ENCODE data around the gene DGKI.

Gene DGKI

GRCh38 chr7:137462847-137463246 is 383.9 kb downstream of the DGKI start:
- Histone ChIP-seq H3K79me2 (ENCODE audit: low read length) (no peaks in the 10 kb centered on the region), H2AFZ (ENCODE audit: low read depth, low read length) (no peak overlapping the region), H3K27me3 (ENCODE audit: low read depth, low read length) (peaks cover 4% of the 10 kb centered on the region), H3K27ac (ENCODE audit: low read length) (no peak overlapping the region), H3K36me3 (replicated peaks; ENCODE audit: low read depth, low read length) (no peaks in the 10 kb centered on the region), H3K9ac (ENCODE audit: low read length) (no peak overlapping the region), H3K4me1 (ENCODE audit: low read length) (no peaks in the 10 kb centered on the region), H3K4me3 (ENCODE audit: low read length) (no peak overlapping the region), H3K4me2 (ENCODE audit: low read length) (no peak overlapping the region), H3K9me3 (ENCODE audit: insufficient read depth, low read length) (no peaks in the 10 kb centered on the region), H4K20me1 (ENCODE audit: insufficient read depth, low read length) (no peaks in the 10 kb centered on the region)
- TF ChIP-seq CTCF (IDR thresholded peaks at IDR 0.05; ENCODE audit: low read depth, low read length) = no peak
- no peak for TF ChIP-seq EZH2phosphoT487 (IDR thresholded peaks at IDR 0.05; ENCODE audit: low read depth)

- Histone ChIP-seq H3K4me3 (ENCODE audit: low read length) (no peak overlapping the region), H3K79me2 (ENCODE audit: low read length) (no peaks in the 10 kb centered on the region), H3K4me2 (ENCODE audit: low read length) (no peak overlapping the region), H3K9ac (ENCODE audit: low read length) (no peak overlapping the region), H3K9me3 (ENCODE audit: insufficient read depth, low read length) (no peaks in the 10 kb centered on the region), H4K20me1 (ENCODE audit: insufficient read depth, low read length) (no peaks in the 10 kb centered on the region), H3K27me3 (ENCODE audit: low read depth, low read length) (peaks cover 4% of the 10 kb centered on the region), H3K36me3 (replicated peaks; ENCODE audit: low read depth, low read length) (no peaks in the 10 kb centered on the region), H3K27ac (ENCODE audit: low read length) (no peak overlapping the region), H3K4me1 (ENCODE audit: low read length) (no peaks in the 10 kb centered on the region), H2AFZ (ENCODE audit: low read depth, low read length) (no peak overlapping the region)
- TF ChIP-seq CTCF (IDR thresholded peaks at IDR 0.05; ENCODE audit: low read depth, low read length) (no peak), EZH2phosphoT487 (IDR thresholded peaks at IDR 0.05; ENCODE audit: low read depth) (no peak)
These were observed 384.6 kb downstream of the DGKI start for GRCh38 chr7:137462074-137462715.

GRCh38 chr7:137458399-137458798 is 388.4 kb downstream of the DGKI start:
- H3K9me3 ChIP-seq (ENCODE audit: insufficient read depth, low read length) = no peaks in the 10 kb centered on the region
- no peaks in the 10 kb centered on the region; the same call in 1 of the 2 replicates for H4K20me1 ChIP-seq (ENCODE audit: insufficient read depth, low read length)
- H3K27ac ChIP-seq (ENCODE audit: low read length) = no peak overlapping the region
- H3K4me2 ChIP-seq (ENCODE audit: low read length) = no peak overlapping the region
- H3K79me2 ChIP-seq (ENCODE audit: low read length) = no peaks in the 10 kb centered on the region
- no peak for TF ChIP-seq EZH2phosphoT487 (IDR thresholded peaks at IDR 0.05; ENCODE audit: low read depth)
- no peak for TF ChIP-seq CTCF (IDR thresholded peaks at IDR 0.05; ENCODE audit: low read depth, low read length)
- H3K4me3 ChIP-seq (ENCODE audit: low read length) = no peak overlapping the region
- no peak overlapping the region for H3K9ac ChIP-seq (ENCODE audit: low read length)
- H2AFZ ChIP-seq (ENCODE audit: low read depth, low read length) = no peak overlapping the region
- H3K27me3 ChIP-seq (ENCODE audit: low read depth, low read length) = peaks cover 9% of the 10 kb centered on the region; the same call in 1 of the 2 replicates
- H3K4me1 ChIP-seq (ENCODE audit: low read length) = no peaks in the 10 kb centered on the region
- H3K36me3 ChIP-seq (replicated peaks; ENCODE audit: low read depth, low read length) = no peaks in the 10 kb centered on the region

GRCh38 chr7:137454767-137455166 is 392.0 kb downstream of the DGKI start:
- Histone ChIP-seq H3K9ac (ENCODE audit: low read length) (no peak overlapping the region), H3K27me3 (ENCODE audit: low read depth, low read length) (peaks cover 18% of the 10 kb centered on the region; the same call in 1 of the 2 replicates), H3K4me3 (ENCODE audit: low read length) (no peak overlapping the region), H3K36me3 (replicated peaks; ENCODE audit: low read depth, low read length) (no peaks in the 10 kb centered on the region), H3K79me2 (ENCODE audit: low read length) (no peaks in the 10 kb centered on the region), H3K4me1 (ENCODE audit: low read length) (no peaks in the 10 kb centered on the region), H4K20me1 (ENCODE audit: insufficient read depth, low read length) (no peaks in the 10 kb centered on the region; the same call in 1 of the 2 replicates), H3K9me3 (ENCODE audit: insufficient read depth, low read length) (no peaks in the 10 kb centered on the region), H2AFZ (ENCODE audit: low read depth, low read length) (no peak overlapping the region), H3K4me2 (ENCODE audit: low read length) (no peak overlapping the region), H3K27ac (ENCODE audit: low read length) (no peak overlapping the region)
- TF ChIP-seq CTCF (IDR thresholded peaks at IDR 0.05; ENCODE audit: low read depth, low read length) (no peak), EZH2phosphoT487 (IDR thresholded peaks at IDR 0.05; ENCODE audit: low read depth) (no peak)
